Body of pancreas (tissue), 4 donors: ENCODE measurements around the gene NCAM2. TPM values are rescaled to one million over a fixed set of nuclear protein-coding genes. Genes with fewer than 3 reads are reported as not detected.

Experiments
- ATAC-seq: fragments of 150-250 bp; one replicate; pipeline ENCODE4 v1.9.1; 2016
- DNase-seq, 4 donors: peaks; one replicate each; pipeline ENCODE4 v3.0.0-alpha.2; 2019
- H3K27ac ChIP-seq, 4 donors: fragments of 200-600 bp; sonication (generic); 1 replicate in 3 of 4; 2 replicates in 1 of 4; pipeline versions ENCODE4 v1.5.1 to v1.6.1; 2016 to 2019; ENCODE audit warnings: mild to moderate bottlenecking in 1 of 4, mixed read lengths in 1 of 4, moderate library complexity in 1 of 4
- H3K27me3 ChIP-seq, 2 donors: fragments of 200-600 bp; sonication (generic); one replicate each; pipeline ENCODE4 v1.6.0; 2016; ENCODE audit warnings: mild to moderate bottlenecking in 1 of 2
- H3K36me3 ChIP-seq, 2 donors: fragments of 200-600 bp; sonication (generic); replicated peaks in 1 of 2; 2 replicates each; pipeline ENCODE4 v1.5.1; 2016; ENCODE audit warnings: low read depth in 2 of 2; ENCODE audit not compliant: insufficient read depth in 1 of 2
- H3K4me1 ChIP-seq: fragments of 200-600 bp; sonication (generic); one replicate; pipeline ENCODE4 v1.6.0; 2016
- H3K4me3 ChIP-seq, 2 donors: fragments of 200-600 bp; sonication (generic); 1 replicate in 1 of 2; 2 replicates in 1 of 2; pipeline ENCODE4 v1.5.1; 2016 to 2019
- H3K9me3 ChIP-seq, 3 donors: fragments of 200-600 bp; sonication (generic); 1 replicate in 2 of 3; 2 replicates in 1 of 3; pipeline ENCODE4 v1.5.1; 2016
- CTCF ChIP-seq, 7 experiments: fragments of 450-650 bp in 4 of 7; fragments of 200-600 bp in 3 of 7; sonication (generic) in 3 of 7; IDR thresholded peaks; one replicate each; pipeline ENCODE4 v1.5.1; 2016 to 2019; ENCODE audit warnings: antibody characterized with exemption in 7 of 7
- POLR2A ChIP-seq, 3 donors: fragments of 450-650 bp; IDR thresholded peaks; one replicate each; pipeline ENCODE4 v1.6.1; 2016; ENCODE audit warnings: antibody characterized with exemption in 3 of 3, mild to moderate bottlenecking in 2 of 3
- WGBS, 2 donors: methylation state at CpG; one replicate each; pipeline ENCODE4 v1.1.5; 2017; 5-methylcytosine and 5-hydroxymethylcytosine counted together
- intact Hi-C: fragments of 100-400 bp; cut with DNase I; formaldehyde crosslinking; loops from one replicate; pipeline ENCODE4 v1.15.1; 2023
- total RNA-seq, 2 donors: library from RNA; depleted of rRNA; stranded (reverse); fragments of >200 nt; gene quantifications; one replicate each; pipeline ENCODE4 v1.1.0, GENCODE V29; 2016

Gene NCAM2
- total RNA-seq, 2 donors from 2014 or later = under 0.01 to 0.26 TPM

DNA sequence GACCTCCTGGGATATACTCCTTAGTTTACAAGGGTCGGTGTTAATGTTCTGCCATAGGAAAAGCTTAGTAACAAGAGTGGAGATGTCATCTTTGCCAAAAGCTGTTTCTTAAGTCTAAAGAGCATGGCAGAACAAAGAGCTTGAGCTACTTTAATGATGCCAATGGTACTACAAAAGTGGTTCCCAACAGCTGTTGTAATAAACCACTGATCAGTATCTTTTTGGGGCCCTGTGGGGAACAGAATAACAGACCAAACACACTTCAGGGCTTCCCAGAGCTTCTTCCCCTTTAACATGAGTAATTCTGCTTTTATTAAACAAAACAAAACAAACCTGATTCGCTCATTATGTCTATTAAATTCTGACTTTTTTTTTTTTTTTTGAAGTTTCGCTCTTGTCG is 116.3 kb downstream of the NCAM2 start:
- Histone ChIP-seq H3K36me3 (no peaks in the 10 kb centered on the region), H3K27me3 (no peaks in the 10 kb centered on the region), H3K4me3 (no peak overlapping the region), H3K9me3 (no peaks in the 10 kb centered on the region), H3K4me1 (no peaks in the 10 kb centered on the region), H3K27ac (no peak overlapping the region)
- intact Hi-C loops = no loop called here
- TF ChIP-seq CTCF (IDR thresholded peaks at IDR 0.05) (no peak), POLR2A (IDR thresholded peaks at IDR 0.05) (no peak)
- ATAC-seq (no peak), DNase-seq (no peak)
- 69 to 80% methylated on average over 4 of the region's 4 CpGs for WGBS, 2 donors

DNA sequence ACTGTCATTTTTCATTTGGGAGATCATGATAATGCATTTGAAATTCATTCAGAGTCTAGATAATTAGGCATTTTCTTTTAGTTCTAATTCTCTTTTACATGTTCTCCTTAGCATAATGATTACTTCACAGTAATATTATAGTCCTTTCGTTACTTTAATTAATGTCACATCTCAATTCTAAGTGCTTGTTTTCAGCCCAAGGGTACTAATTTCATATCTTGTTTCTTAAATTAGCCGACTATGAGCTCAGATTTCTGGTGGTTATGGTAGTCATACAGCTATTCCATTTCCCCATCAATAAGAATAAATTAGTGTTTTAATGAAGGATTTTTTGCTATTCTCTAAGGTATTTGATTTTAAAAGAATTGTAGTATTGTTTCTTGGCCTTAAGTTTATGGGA is 120.9 kb downstream of the NCAM2 start:
- no peaks in the 10 kb centered on the region for H3K36me3 ChIP-seq
- no peaks in the 10 kb centered on the region for H3K9me3 ChIP-seq
- H3K27me3 ChIP-seq = no peaks in the 10 kb centered on the region
- H3K4me1 ChIP-seq = no peaks in the 10 kb centered on the region
- H3K27ac ChIP-seq = no peak overlapping the region
- TF ChIP-seq CTCF (IDR thresholded peaks at IDR 0.05) (no peak), POLR2A (IDR thresholded peaks at IDR 0.05) (no peak)
- no peak overlapping the region for H3K4me3 ChIP-seq
- ATAC-seq = no peak
- DNase-seq = no peak
- intact Hi-C loops = no loop called here
- WGBS, 2 donors = 74% methylated on average over 2 of the region's 2 CpGs

DNA sequence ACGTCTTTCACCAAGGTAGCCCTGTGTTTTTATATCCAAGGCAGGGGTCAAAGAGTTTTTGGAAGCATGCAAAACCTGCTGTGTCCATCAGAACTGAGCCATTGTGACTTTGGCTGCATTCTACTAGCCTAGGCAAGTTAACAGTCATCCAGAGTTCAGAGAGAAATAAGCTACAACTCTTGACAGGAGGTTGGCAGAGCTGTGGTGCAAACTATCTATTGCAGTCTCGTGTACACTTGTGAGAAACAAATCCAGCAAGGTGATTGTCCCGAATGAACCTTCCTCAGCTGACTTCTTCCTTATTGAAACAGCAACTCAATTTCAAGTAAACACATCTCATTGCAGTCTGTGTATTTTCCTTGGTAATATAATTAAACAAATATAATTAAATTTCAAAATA is 124.5 kb downstream of the NCAM2 start:
- no peak for TF ChIP-seq CTCF (IDR thresholded peaks at IDR 0.05)
- TF ChIP-seq POLR2A (IDR thresholded peaks at IDR 0.05) = no peak
- Histone ChIP-seq H3K9me3 (no peaks in the 10 kb centered on the region), H3K4me3 (no peak overlapping the region), H3K4me1 (no peaks in the 10 kb centered on the region), H3K36me3 (no peaks in the 10 kb centered on the region), H3K27ac (no peak overlapping the region), H3K27me3 (no peaks in the 10 kb centered on the region)
- ATAC-seq (no peak), DNase-seq (no peak)
- intact Hi-C loops = no loop called here
- WGBS, 2 donors = 60 to 72% methylated on average over 3 of the region's 3 CpGs

- Histone ChIP-seq H3K9me3 (no peaks in the 10 kb centered on the region), H3K36me3 (no peaks in the 10 kb centered on the region), H3K4me1 (no peaks in the 10 kb centered on the region), H3K27ac (no peak overlapping the region), H3K4me3 (no peak overlapping the region), H3K27me3 (no peaks in the 10 kb centered on the region)
- ATAC-seq (no peak), DNase-seq (no peak)
- intact Hi-C loops = no loop called here
- TF ChIP-seq CTCF (IDR thresholded peaks at IDR 0.05) = no peak
- no peak for TF ChIP-seq POLR2A (IDR thresholded peaks at IDR 0.05)
Measured at GRCh38 chr21:21132390-21132789, 134.2 kb downstream of the NCAM2 start.

- ATAC-seq = no peak
- Histone ChIP-seq H3K27ac (no peak overlapping the region), H3K4me3 (no peak overlapping the region), H3K36me3 (no peaks in the 10 kb centered on the region), H3K4me1 (no peaks in the 10 kb centered on the region), H3K9me3 (no peaks in the 10 kb centered on the region), H3K27me3 (no peaks in the 10 kb centered on the region)
- TF ChIP-seq CTCF (IDR thresholded peaks at IDR 0.05) (no peak), POLR2A (IDR thresholded peaks at IDR 0.05) (no peak)
- DNase-seq = no peak
- intact Hi-C loops = no loop called here
- WGBS, 2 donors = 3 to 12% methylated on average over 2 of the region's 2 CpGs
Measured at GRCh38 chr21:21137986-21138385, 139.8 kb downstream of the NCAM2 start.
